Measurements from ENCODE around the gene NUP188.

Gene NUP188

GRCh38 chr9:128913995-128914772, 33.3 kb upstream of the NUP188 start:
- DNase-seq, result no peak

GRCh38 chr9:128916204-128916603, 31.3 kb upstream of the NUP188 start:
- no peak for DNase-seq

GRCh38 chr9:128916745-128917144, 30.8 kb upstream of the NUP188 start:
- DNase-seq, result no peak

GRCh38 chr9:128917151-128917849, 30.2 kb upstream of the NUP188 start:
- DNase-seq, result no peak

- no peak for DNase-seq
These were observed 28.6 kb upstream of the NUP188 start for GRCh38 chr9:128918921-128919320.

GRCh38 chr9:128919402-128920089, 28.0 kb upstream of the NUP188 start:
- DNase-seq, result no peak

GRCh38 chr9:128920381-128921058, 27.0 kb upstream of the NUP188 start, which contains the start of gene PHYHD1:
Gene PHYHD1, plus strand, starts transcription at chr9:128920982. Its CDS starts 1,342 bp downstream, at chr9:128922324.
- no peak for DNase-seq

- no peak for DNase-seq
These were observed 25.4 kb upstream of the NUP188 start for GRCh38 chr9:128921881-128922763.

- DNase-seq, result no peak
These were observed 24.0 kb upstream of the NUP188 start for GRCh38 chr9:128923493-128923883.

GRCh38 chr9:128927731-128928411, 19.6 kb upstream of the NUP188 start:
- peak; percentile 45 for DNase-seq

- DNase-seq, result no peak
These were observed 18.9 kb upstream of the NUP188 start for GRCh38 chr9:128928624-128929023.

- DNase-seq, result no peak
These were observed 17.9 kb upstream of the NUP188 start for GRCh38 chr9:128929560-128929959.

GRCh38 chr9:128933731-128934130, 13.8 kb upstream of the NUP188 start:
- DNase-seq, result no peak

- DNase-seq, result no peak
These were observed 11.2 kb upstream of the NUP188 start for GRCh38 chr9:128936171-128936865.

GRCh38 chr9:128937310-128938165, 10.0 kb upstream of the NUP188 start:
- no peak for DNase-seq

- no peak for DNase-seq
These were observed 7.1 kb upstream of the NUP188 start for GRCh38 chr9:128940271-128940921.

- no peak for DNase-seq
These were observed 6.3 kb upstream of the NUP188 start for GRCh38 chr9:128940946-128941755.
